Adrenal gland (tissue), 5 donors: Measurements from ENCODE around the gene VWA8.

Source experiments
- POLR2A ChIP-seq, 2 donors: fragments of 450-650 bp; IDR thresholded peaks; one replicate each; pipeline ENCODE4 v1.6.1; 2017; ENCODE audit warnings: antibody characterized with exemption in 2 of 2, mild to moderate bottlenecking in 2 of 2, moderate library complexity in 1 of 2
- TF ChIP-seq, protein P1 (sequence below), 6 experiments: fragments of 450-650 bp in 4 of 6; fragments of 200-600 bp in 2 of 6; sonication (generic) in 1 of 6; IDR thresholded peaks; 1 replicate in 5 of 6; 2 replicates in 1 of 6; pipeline versions ENCODE4 v1.5.1 to v1.8.0; 2016 to 2021; ENCODE audit warnings: antibody characterized with exemption in 6 of 6, mild to moderate bottlenecking in 2 of 6, moderate library complexity in 1 of 6
- donor health status: DM: no; HTN: no; CAD: no.

DNA sequence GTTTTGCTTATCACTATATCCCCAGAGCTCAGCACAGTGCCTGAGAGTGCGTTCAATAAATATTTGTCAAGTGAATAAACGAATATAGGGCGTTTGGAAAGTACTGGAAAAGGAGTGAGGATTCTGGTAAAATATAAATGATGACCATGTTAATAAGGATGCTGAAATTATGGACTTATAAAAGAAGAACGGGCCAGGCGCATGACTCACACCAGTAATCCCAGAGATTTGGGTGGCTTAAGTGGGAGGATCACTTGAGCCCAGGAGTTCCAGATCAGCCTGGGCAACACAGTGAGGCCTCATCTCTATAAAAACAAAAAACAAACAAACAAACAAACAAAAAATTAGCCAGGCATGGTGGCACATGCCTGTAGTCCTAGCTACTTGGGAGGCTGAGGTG, 198.1 kb downstream of the VWA8 start:
- no peak for TF ChIP-seq POLR2A (IDR thresholded peaks at IDR 0.05)
- TF ChIP-seq, protein P1, sequence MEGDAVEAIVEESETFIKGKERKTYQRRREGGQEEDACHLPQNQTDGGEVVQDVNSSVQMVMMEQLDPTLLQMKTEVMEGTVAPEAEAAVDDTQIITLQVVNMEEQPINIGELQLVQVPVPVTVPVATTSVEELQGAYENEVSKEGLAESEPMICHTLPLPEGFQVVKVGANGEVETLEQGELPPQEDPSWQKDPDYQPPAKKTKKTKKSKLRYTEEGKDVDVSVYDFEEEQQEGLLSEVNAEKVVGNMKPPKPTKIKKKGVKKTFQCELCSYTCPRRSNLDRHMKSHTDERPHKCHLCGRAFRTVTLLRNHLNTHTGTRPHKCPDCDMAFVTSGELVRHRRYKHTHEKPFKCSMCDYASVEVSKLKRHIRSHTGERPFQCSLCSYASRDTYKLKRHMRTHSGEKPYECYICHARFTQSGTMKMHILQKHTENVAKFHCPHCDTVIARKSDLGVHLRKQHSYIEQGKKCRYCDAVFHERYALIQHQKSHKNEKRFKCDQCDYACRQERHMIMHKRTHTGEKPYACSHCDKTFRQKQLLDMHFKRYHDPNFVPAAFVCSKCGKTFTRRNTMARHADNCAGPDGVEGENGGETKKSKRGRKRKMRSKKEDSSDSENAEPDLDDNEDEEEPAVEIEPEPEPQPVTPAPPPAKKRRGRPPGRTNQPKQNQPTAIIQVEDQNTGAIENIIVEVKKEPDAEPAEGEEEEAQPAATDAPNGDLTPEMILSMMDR (IDR thresholded peaks at IDR 0.05): no peak
